ENCODE measurements around the gene TBC1D4.

DNA sequence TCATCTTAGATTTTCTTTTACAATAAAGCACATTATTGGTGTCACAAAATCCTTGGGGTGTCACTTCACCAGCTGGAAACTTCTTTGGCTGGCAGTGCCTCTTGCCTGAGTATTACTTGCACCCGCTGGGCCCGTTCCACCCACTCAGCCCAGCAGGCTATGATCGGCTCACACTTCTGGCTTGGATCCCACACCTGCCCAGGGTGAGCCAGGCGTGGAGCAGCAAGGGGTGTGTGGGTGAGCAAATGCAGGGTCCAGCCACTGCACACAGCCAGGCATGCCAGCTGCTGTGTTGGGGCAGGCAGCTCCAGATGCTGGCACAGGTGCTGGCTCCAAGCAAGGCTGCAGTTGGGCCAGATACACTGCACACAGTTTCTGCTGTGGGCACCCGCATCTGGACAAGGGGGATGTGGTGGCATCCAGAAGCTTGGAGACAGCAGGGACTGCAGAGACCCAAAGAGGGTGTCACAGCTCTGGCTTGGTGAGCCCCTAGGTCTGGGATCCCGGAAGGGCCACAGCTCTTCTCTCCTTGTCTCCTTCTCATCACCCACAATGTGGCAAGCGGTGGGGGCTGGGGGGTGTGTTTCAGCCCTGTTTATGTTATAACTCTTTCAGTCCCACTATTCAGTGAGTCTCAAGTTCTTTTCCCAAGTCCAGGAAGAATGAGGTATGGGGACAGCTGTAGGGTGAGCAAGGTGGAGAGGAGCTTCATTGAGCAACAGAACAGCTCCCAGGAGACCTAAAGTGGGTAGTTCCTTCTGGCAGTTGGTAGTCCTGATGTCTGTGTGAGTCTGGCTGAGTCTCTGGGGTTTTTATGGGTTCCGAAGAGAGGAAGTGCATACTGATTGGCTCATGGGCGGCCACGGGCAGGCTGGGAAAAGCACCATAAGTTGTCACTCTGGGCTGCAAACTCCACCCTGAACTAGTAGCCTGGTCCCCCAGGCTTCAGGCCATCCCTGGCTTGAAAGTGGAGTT lies 25.3 kb upstream of the TBC1D4 start:
- TF ChIP-seq EZH2 (IDR thresholded peaks at IDR 0.05), result no peak
- TF ChIP-seq POLR2AphosphoS5 (IDR thresholded peaks at IDR 0.05; ENCODE audit: borderline replicate concordance, low read depth, low read length), result no peak

Data from SK-N-MC (cell line).